ENCODE data around the gene ECD. TPM values are rescaled to one million over a fixed set of nuclear protein-coding genes. Genes with fewer than 3 reads are reported as not detected.
A peak's percentile ranks its signal among the peaks of the same experiment; 100 is the strongest.

ECD gene
- total RNA-seq, 1 experiment from 2014 or later, result 51.8 TPM

DNA sequence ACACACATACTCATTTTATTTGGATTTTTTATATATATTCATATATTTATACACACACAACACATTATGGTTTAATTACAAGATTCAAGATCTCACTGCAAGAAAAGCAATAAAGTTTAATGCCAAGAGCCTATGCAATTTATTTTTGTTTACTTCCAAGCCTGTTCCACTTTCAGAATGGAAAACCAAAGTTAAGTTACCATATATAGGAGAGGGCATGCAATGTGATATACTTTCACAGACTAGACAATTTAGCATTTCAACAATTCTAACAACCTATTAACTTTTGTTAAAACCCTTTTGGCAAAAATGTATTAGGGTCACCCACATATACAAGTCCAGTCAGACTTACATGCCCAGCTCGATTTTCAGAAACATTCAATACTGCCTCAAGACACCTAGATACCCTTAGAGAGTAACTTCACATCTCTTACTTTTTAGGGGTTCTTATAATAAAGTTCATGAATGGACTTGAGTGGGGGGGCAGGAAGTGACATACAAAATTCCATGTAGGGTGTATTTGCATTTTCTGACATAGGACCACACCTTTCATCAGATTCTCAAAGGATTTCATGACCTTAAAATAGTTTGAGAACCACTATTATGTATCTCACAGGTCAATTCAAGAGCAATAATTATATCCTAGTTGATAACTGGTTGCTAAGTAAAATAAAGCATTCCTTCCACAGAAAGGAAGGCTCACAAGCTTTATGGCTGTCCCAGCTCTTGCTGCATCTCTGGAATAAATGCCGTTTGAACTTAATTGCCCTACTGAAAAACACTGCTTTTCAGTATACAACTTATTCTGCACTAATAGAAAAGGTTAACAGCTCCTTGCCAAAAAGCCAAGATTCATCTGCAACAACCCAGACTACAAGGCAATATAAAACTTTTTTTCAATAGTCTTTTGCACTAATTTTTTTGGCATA is 73.6 kb downstream of the ECD start:
- peak overlapping the region; percentile 70 for H3K4me3 ChIP-seq (ENCODE audit: low read depth, low read length)
- intact Hi-C loops (cut with micrococcal nuclease; ENCODE audit: unreplicated experiment), result no loop called here
- H3K9me3 ChIP-seq, result no peaks in the 10 kb centered on the region
- no peaks in the 10 kb centered on the region for H3K9me3 Mint-ChIP-seq (ENCODE audit: unreplicated experiment)
- CTCF ChIA-PET, result interaction anchor here (0.5 to 0.6 kb wide), 2 partner anchors 406 to 431 kb away, joined by 3 to 5 read pairs; no protein-coding TSS in a partner anchor
- peak overlapping the region; percentile 96 for H3K27ac Mint-ChIP-seq (ENCODE audit: unreplicated experiment)
- POLR2A ChIA-PET, result interaction anchor here (0.6 to 1.1 kb wide), 3 partner anchors 16 to 739 kb away, joined by 3 to 6 read pairs (median 3); partner anchors contain the start of gene NUDT13
- H3K36me3 ChIP-seq (ENCODE audit: control insufficient read depth, insufficient read depth, low read length), result no peaks in the 10 kb centered on the region; the same call in 1 of the 2 replicates
- peak overlapping the region; percentile 98 for H3K4me3 Mint-ChIP-seq (ENCODE audit: unreplicated experiment)
- DNase-seq, result no peak
- peaks cover 16% of the 10 kb centered on the region; the same call in 1 of the 2 replicates for H3K4me1 ChIP-seq
- peaks cover 14% of the 10 kb centered on the region for H3K4me1 Mint-ChIP-seq (ENCODE audit: low read depth, unreplicated experiment)
- peaks cover 29% of the 10 kb centered on the region for H3K36me3 Mint-ChIP-seq (ENCODE audit: insufficient read depth, unreplicated experiment)
- TF ChIP-seq, protein P1, sequence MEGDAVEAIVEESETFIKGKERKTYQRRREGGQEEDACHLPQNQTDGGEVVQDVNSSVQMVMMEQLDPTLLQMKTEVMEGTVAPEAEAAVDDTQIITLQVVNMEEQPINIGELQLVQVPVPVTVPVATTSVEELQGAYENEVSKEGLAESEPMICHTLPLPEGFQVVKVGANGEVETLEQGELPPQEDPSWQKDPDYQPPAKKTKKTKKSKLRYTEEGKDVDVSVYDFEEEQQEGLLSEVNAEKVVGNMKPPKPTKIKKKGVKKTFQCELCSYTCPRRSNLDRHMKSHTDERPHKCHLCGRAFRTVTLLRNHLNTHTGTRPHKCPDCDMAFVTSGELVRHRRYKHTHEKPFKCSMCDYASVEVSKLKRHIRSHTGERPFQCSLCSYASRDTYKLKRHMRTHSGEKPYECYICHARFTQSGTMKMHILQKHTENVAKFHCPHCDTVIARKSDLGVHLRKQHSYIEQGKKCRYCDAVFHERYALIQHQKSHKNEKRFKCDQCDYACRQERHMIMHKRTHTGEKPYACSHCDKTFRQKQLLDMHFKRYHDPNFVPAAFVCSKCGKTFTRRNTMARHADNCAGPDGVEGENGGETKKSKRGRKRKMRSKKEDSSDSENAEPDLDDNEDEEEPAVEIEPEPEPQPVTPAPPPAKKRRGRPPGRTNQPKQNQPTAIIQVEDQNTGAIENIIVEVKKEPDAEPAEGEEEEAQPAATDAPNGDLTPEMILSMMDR (IDR thresholded peaks at IDR 0.05; ENCODE audit: insufficient read depth in 1 of 2, low read depth in 1 of 2, low read length in 1 of 2, severe bottlenecking in 1 of 2, unreplicated experiment in 1 of 2), result no peak
- no peaks in the 10 kb centered on the region for H3K27me3 ChIP-seq (replicated peaks; ENCODE audit: control insufficient read depth, insufficient read depth, low read length)
- BruUV-seq (replicated peaks), result no TSS peak
- no peaks in the 10 kb centered on the region for H3K27me3 Mint-ChIP-seq (ENCODE audit: insufficient read depth, unreplicated experiment)

DNA sequence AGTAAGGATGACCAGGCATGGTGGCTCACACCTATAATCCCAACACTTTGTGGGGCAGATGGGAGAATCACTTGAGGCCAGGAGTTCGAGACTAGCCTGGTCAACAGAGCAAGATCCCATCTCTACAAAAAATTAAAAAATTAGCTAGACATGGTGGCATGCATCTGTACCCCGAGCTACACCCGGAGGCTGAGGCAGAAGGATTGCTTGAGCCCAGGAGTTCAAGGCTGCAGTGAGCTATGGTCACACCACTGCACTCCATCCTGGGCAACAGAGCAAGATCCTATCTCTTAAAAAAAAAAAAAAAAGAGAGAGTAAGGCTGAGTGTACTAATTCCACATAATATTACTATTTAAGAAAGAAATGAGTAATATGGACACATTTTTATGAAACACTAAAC is 75.0 kb downstream of the ECD start:
- no TSS peak for BruUV-seq (replicated peaks)
- H3K27me3 ChIP-seq (replicated peaks; ENCODE audit: control insufficient read depth, insufficient read depth, low read length), result no peaks in the 10 kb centered on the region
- peaks cover 15% of the 10 kb centered on the region; the same call in 1 of the 2 replicates for H3K4me1 ChIP-seq
- Mint-ChIP-seq H3K4me3 (ENCODE audit: unreplicated experiment) (no peak overlapping the region), H3K27ac (ENCODE audit: unreplicated experiment) (no peak overlapping the region), H3K9me3 (ENCODE audit: unreplicated experiment) (no peaks in the 10 kb centered on the region), H3K4me1 (ENCODE audit: low read depth, unreplicated experiment) (peaks cover 13% of the 10 kb centered on the region), H3K36me3 (ENCODE audit: insufficient read depth, unreplicated experiment) (peaks cover 29% of the 10 kb centered on the region), H3K27me3 (ENCODE audit: insufficient read depth, unreplicated experiment) (no peaks in the 10 kb centered on the region)
- intact Hi-C loops (cut with micrococcal nuclease; ENCODE audit: unreplicated experiment), result no loop called here
- TF ChIP-seq, protein P1 (IDR thresholded peaks at IDR 0.05; ENCODE audit: insufficient read depth in 1 of 2, low read depth in 1 of 2, low read length in 1 of 2, severe bottlenecking in 1 of 2, unreplicated experiment in 1 of 2), result no peak
- CTCF ChIA-PET, result no interaction called here
- DNase-seq, result no peak
- H3K9me3 ChIP-seq, result no peaks in the 10 kb centered on the region
- H3K4me3 ChIP-seq (ENCODE audit: low read depth, low read length), result no peak overlapping the region
- H3K36me3 ChIP-seq (ENCODE audit: control insufficient read depth, insufficient read depth, low read length), result no peaks in the 10 kb centered on the region; the same call in 1 of the 2 replicates
- POLR2A ChIA-PET, result no interaction called here

DNA sequence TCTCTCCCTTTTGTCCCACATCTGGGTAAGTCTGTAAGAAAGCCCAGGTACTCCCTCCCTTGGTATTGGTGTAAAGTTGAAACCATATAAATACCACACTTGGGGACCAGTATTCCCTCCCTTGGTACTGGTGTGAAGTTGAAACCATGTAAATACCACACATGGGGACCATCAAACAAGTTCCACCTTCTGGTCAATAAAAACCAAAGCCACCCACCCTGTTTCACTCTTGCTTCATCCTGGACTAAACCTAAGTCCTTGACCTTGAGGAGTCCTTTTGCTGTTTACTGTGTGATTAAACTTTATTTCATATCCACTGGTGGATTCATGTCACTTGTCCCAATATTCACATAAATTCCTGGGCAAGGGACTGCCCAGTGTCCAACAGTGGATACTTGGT is 79.5 kb downstream of the ECD start:
- H3K36me3 ChIP-seq (ENCODE audit: control insufficient read depth, insufficient read depth, low read length), result no peaks in the 10 kb centered on the region; the same call in 1 of the 2 replicates
- H3K27ac Mint-ChIP-seq (ENCODE audit: unreplicated experiment), result no peak overlapping the region
- no TSS peak for BruUV-seq (replicated peaks)
- no peaks in the 10 kb centered on the region for H3K9me3 ChIP-seq
- H3K9me3 Mint-ChIP-seq (ENCODE audit: unreplicated experiment), result no peaks in the 10 kb centered on the region
- peaks cover 4% of the 10 kb centered on the region for H3K36me3 Mint-ChIP-seq (ENCODE audit: insufficient read depth, unreplicated experiment)
- no peaks in the 10 kb centered on the region for H3K27me3 Mint-ChIP-seq (ENCODE audit: insufficient read depth, unreplicated experiment)
- no peaks in the 10 kb centered on the region for H3K4me1 ChIP-seq
- H3K4me3 Mint-ChIP-seq (ENCODE audit: unreplicated experiment), result no peak overlapping the region
- no peak for DNase-seq
- intact Hi-C loops (cut with micrococcal nuclease; ENCODE audit: unreplicated experiment), result no loop called here
- ChIA-PET POLR2A (no interaction called here), CTCF (no interaction called here)
- TF ChIP-seq, protein P1 (IDR thresholded peaks at IDR 0.05; ENCODE audit: insufficient read depth in 1 of 2, low read depth in 1 of 2, low read length in 1 of 2, severe bottlenecking in 1 of 2, unreplicated experiment in 1 of 2), result no peak
- no peaks in the 10 kb centered on the region for H3K27me3 ChIP-seq (replicated peaks; ENCODE audit: control insufficient read depth, insufficient read depth, low read length)
- H3K4me3 ChIP-seq (ENCODE audit: low read depth, low read length), result no peak overlapping the region
- H3K4me1 Mint-ChIP-seq (ENCODE audit: low read depth, unreplicated experiment), result no peaks in the 10 kb centered on the region

All from Caco-2 (cell line).